DOHH2 (cell line): ENCODE data around the gene FREM2.

Experiments used
- EZH2phosphoT487 ChIP-seq: fragments of 200-600 bp; sonication (generic); IDR thresholded peaks from 2 replicates; pipeline ENCODE4 v1.6.1; 2017; ENCODE audit warnings: borderline replicate concordance, mild to moderate bottlenecking, antibody characterized with exemption, low read length, moderate library complexity, mixed read lengths
- TF ChIP-seq, protein P1 (sequence below): fragments of 200-600 bp; sonication (generic); IDR thresholded peaks from one replicate; pipeline ENCODE4 v1.5.1; 2014; ENCODE audit warnings: antibody characterized with exemption, mild to moderate bottlenecking, low read depth, low read length; ENCODE audit not compliant: poor library complexity, severe bottlenecking

DNA sequence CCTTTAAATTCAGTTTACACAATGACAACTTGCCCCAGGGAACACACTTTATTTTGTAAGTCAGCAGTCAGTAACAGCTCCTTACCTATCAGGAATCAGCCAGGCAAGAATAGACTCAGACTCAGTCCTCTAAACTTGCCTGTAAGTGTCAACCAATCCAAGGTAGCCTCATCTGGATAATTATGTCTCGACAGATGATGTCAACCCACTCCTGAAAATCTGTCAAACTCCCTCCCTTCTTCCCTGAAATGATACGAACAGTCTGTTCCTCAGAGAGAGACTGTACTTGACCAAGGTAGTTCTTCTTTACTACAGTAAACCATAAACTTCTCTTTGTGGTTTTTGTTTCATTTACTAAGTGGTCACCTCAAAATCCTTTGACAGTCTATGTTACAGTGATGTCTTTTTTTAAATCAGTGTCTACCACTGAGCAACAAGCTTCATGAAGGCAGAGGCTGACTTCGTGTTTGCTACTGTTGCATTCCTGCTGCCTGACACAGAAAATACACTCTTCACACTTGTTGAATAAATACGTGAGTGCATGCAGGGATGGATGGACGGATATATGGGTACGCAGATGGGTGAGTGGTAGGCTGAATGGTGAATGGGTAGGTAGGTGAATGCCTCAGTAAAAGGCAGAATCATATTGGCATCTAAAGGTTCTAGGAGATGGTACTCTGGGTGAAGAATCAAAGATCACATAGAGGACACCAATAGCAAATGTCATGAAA lies 17.5 kb upstream of the FREM2 start:
- TF ChIP-seq, protein P1, sequence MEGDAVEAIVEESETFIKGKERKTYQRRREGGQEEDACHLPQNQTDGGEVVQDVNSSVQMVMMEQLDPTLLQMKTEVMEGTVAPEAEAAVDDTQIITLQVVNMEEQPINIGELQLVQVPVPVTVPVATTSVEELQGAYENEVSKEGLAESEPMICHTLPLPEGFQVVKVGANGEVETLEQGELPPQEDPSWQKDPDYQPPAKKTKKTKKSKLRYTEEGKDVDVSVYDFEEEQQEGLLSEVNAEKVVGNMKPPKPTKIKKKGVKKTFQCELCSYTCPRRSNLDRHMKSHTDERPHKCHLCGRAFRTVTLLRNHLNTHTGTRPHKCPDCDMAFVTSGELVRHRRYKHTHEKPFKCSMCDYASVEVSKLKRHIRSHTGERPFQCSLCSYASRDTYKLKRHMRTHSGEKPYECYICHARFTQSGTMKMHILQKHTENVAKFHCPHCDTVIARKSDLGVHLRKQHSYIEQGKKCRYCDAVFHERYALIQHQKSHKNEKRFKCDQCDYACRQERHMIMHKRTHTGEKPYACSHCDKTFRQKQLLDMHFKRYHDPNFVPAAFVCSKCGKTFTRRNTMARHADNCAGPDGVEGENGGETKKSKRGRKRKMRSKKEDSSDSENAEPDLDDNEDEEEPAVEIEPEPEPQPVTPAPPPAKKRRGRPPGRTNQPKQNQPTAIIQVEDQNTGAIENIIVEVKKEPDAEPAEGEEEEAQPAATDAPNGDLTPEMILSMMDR: no peak
- no peak for TF ChIP-seq EZH2phosphoT487
